ENCODE data around the gene UTP14A.

The UTP14A gene

DNA sequence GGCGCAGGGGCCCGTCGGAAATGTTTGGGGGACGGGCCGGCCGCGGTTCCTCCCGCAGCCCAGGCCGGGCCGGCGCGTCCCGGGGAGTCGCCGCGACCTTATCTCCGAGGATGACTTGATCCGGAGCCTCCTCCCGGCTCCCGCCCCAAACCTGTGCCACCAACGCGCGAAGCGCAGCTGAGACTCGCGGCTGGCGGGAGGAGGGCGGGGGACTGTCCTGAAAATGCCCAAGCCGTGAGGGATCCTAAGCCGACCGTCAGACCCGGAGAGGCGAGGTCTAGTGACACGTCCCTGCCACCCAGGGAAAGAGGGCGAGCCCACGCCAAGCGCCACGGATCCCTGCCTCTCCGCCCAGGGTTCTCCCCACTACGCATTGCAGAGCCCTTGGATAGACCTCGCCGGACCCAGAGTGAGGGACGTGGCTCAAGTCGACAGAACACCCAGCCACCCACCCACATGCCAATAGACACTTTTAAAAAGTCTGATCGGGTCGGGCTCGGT lies 26.9 kb downstream of the UTP14A start:
- Mint-ChIP-seq H3K27ac (peak overlapping the region; percentile 74), H3K4me3 (peak overlapping the region; percentile 75), H3K4me1 (ENCODE audit: low read depth) (peaks cover 10% of the 10 kb centered on the region), H3K36me3 (ENCODE audit: low read depth) (peaks cover 15% of the 10 kb centered on the region), H3K27me3 (peaks cover 27% of the 10 kb centered on the region), H3K9me3 (no peaks in the 10 kb centered on the region)
- intact Hi-C loops (cut with micrococcal nuclease): loop anchor here (1.0 to 2.0 kb wide), 2 partner anchors 50 to 91 kb away; partner anchors contain the start of gene BCORL1

GRCh38 chrX:129933700-129934099 lies 27.7 kb downstream of the UTP14A start:
- no peaks in the 10 kb centered on the region for H3K9me3 Mint-ChIP-seq
- no peak overlapping the region for H3K27ac Mint-ChIP-seq
- peaks cover 34% of the 10 kb centered on the region for H3K27me3 Mint-ChIP-seq
- H3K36me3 Mint-ChIP-seq (ENCODE audit: low read depth): peaks cover 9% of the 10 kb centered on the region
- intact Hi-C loops (cut with micrococcal nuclease): loop anchor here (2.0 kb wide), 1 partner anchor 49 kb away; the partner anchor contains the start of gene BCORL1
- H3K4me1 Mint-ChIP-seq (ENCODE audit: low read depth): peaks cover 10% of the 10 kb centered on the region
- H3K4me3 Mint-ChIP-seq: peak overlapping the region; percentile 63

DNA sequence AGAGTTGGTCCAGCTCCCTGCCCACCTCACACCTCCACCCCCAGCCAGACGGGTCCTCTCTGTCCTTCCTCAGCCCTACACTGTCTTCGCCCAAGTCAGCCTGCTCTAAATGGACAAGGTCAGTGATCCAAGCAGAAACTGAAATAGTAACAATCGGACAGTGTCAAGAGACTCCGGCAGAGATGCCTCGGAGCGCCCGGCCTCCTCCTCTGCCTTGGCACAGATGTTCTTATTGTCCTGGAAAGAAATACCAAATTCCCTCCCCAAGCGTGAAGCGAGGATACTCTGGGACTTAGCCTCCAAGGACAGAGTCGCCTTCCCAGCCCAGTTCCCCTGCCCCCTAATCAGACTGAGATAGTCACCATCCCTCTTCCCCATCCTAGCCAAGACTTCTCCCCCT lies 28.5 kb downstream of the UTP14A start:
- H3K4me3 Mint-ChIP-seq: no peak overlapping the region
- intact Hi-C loops (cut with micrococcal nuclease): no loop called here
- H3K27ac Mint-ChIP-seq: no peak overlapping the region
- H3K4me1 Mint-ChIP-seq (ENCODE audit: low read depth): peaks cover 10% of the 10 kb centered on the region
- H3K27me3 Mint-ChIP-seq: peaks cover 38% of the 10 kb centered on the region
- no peaks in the 10 kb centered on the region for H3K9me3 Mint-ChIP-seq
- peaks cover 2% of the 10 kb centered on the region for H3K36me3 Mint-ChIP-seq (ENCODE audit: low read depth)

GRCh38 chrX:129934952-129935351 lies 29.0 kb downstream of the UTP14A start:
- H3K27ac Mint-ChIP-seq: no peak overlapping the region
- no peak overlapping the region for H3K4me3 Mint-ChIP-seq
- no peaks in the 10 kb centered on the region for H3K36me3 Mint-ChIP-seq (ENCODE audit: low read depth)
- peaks cover 39% of the 10 kb centered on the region for H3K27me3 Mint-ChIP-seq
- intact Hi-C loops (cut with micrococcal nuclease): no loop called here
- peaks cover 10% of the 10 kb centered on the region for H3K4me1 Mint-ChIP-seq (ENCODE audit: low read depth)
- H3K9me3 Mint-ChIP-seq: no peaks in the 10 kb centered on the region

DNA sequence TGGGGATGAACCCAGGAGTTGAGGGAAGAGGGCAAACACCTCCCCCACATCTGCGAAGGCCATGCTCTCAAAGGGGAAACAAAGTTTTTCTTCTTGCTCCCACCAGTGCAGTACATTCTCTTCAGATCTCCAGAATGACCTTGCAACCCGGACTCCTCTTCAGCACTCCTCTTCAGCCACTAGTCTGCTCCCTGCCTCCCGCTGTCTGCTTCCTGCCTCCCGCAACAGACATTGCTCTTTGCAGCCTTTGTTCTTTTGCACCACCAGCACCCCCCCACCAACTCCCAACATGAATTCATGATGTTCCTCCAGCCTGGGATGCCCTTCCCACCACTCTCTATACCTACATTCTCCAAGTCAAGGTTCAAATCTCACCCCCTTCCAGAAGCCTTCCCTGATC lies 32.1 kb downstream of the UTP14A start:
- no peak overlapping the region for H3K4me3 Mint-ChIP-seq
- peaks cover 7% of the 10 kb centered on the region for H3K4me1 Mint-ChIP-seq (ENCODE audit: low read depth)
- peaks cover 38% of the 10 kb centered on the region for H3K27me3 Mint-ChIP-seq
- H3K36me3 Mint-ChIP-seq (ENCODE audit: low read depth): no peaks in the 10 kb centered on the region
- no peak overlapping the region for H3K27ac Mint-ChIP-seq
- no peaks in the 10 kb centered on the region for H3K9me3 Mint-ChIP-seq
- intact Hi-C loops (cut with micrococcal nuclease): no loop called here

DNA sequence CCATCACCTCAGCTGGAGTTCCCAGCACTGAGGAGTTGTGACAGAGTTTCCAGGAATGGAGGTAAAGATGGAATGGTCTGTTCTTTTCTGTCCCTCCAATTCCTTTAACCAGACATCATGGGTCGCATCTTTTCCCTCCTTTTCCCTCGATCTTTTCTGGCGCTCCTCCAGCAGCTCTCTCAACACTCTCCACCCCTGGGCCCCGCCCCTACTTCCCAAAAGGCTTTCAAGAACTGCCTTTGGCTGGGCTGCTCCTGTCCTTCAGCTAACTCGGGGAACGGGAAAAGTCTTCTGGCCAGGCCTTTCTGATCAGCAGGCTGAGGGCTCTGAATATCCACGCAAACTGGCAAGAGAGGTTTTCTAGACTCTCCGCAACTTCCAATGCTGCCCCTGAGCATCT lies 34.0 kb downstream of the UTP14A start:
- Mint-ChIP-seq H3K27me3 (peaks cover 21% of the 10 kb centered on the region), H3K4me3 (no peak overlapping the region), H3K36me3 (ENCODE audit: low read depth) (no peaks in the 10 kb centered on the region), H3K27ac (no peak overlapping the region), H3K4me1 (ENCODE audit: low read depth) (no peaks in the 10 kb centered on the region), H3K9me3 (no peaks in the 10 kb centered on the region)
- intact Hi-C loops (cut with micrococcal nuclease): no loop called here

DNA sequence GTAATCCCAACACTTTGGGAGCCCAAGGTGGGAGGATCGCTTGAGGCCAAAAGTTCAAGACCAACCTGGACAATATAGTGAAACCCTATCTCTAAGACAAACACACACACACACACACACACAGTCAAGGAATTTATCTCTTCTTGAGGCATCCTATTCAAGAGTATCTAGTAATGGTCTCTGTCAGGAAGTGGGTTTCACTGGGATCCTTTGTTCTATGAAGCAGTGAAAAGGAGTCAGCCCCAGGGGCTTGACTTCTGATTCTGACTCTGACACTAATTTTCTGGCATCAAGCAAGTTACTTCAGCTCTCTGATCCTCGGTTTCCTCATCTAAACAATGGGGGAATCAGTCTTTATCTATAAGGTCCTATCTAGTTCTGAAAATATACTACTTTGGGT lies 34.8 kb downstream of the UTP14A start:
- Mint-ChIP-seq H3K27ac (no peak overlapping the region), H3K9me3 (no peaks in the 10 kb centered on the region), H3K27me3 (peaks cover 21% of the 10 kb centered on the region), H3K4me1 (ENCODE audit: low read depth) (no peaks in the 10 kb centered on the region), H3K4me3 (no peak overlapping the region), H3K36me3 (ENCODE audit: low read depth) (no peaks in the 10 kb centered on the region)
- intact Hi-C loops (cut with micrococcal nuclease): no loop called here

GRCh38 chrX:129945131-129945530 lies 39.2 kb downstream of the UTP14A start:
- Mint-ChIP-seq H3K4me1 (ENCODE audit: low read depth) (no peaks in the 10 kb centered on the region), H3K27ac (no peak overlapping the region), H3K36me3 (ENCODE audit: low read depth) (no peaks in the 10 kb centered on the region), H3K9me3 (no peaks in the 10 kb centered on the region), H3K27me3 (no peaks in the 10 kb centered on the region), H3K4me3 (no peak overlapping the region)
- intact Hi-C loops (cut with micrococcal nuclease): no loop called here

DNA sequence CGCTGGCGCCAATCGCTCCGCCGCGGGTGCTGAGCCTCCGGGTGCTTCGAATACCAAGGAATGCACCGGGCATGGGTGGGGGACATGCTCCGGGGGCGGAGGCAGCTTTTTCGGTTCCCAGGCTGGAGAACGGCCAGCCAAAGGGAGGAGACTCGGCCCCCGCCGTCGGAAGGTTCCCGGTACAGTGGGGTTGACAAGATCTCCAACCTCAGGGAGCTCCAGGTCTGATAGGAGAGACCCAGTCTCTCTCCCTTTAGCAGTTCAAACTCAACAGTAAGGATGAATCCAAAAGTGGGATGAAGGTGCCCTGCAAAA lies 47.3 kb downstream of the UTP14A start:
- H3K27me3 Mint-ChIP-seq: peaks cover 19% of the 10 kb centered on the region
- H3K27ac Mint-ChIP-seq: no peak overlapping the region
- no peaks in the 10 kb centered on the region for H3K9me3 Mint-ChIP-seq
- intact Hi-C loops (cut with micrococcal nuclease): no loop called here
- H3K36me3 Mint-ChIP-seq (ENCODE audit: low read depth): no peaks in the 10 kb centered on the region
- H3K4me3 Mint-ChIP-seq: peak overlapping the region; percentile 46
- peaks cover 25% of the 10 kb centered on the region for H3K4me1 Mint-ChIP-seq (ENCODE audit: low read depth)

DNA sequence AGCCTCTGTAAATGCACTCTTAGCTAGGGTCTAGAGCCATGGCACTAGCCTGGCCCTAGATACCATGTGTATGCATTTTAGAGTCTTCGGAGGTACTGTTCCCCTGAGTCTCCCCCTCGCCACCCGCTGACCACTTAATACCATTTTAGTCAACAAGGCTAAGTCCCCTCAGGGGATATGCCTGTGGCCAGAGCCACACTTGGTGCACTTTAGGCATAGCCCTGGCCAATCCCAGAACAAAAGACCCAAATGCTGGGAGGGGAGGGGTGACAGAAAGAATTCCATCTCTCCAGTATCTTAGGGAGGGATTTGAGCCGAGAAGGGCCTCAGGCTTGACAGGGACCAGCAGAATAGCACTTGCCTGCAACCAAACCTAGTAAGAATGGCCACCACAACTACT lies 47.9 kb downstream of the UTP14A start:
- Mint-ChIP-seq H3K27ac (no peak overlapping the region), H3K4me1 (ENCODE audit: low read depth) (peaks cover 30% of the 10 kb centered on the region), H3K36me3 (ENCODE audit: low read depth) (no peaks in the 10 kb centered on the region), H3K27me3 (peaks cover 19% of the 10 kb centered on the region), H3K4me3 (no peak overlapping the region), H3K9me3 (no peaks in the 10 kb centered on the region)
- intact Hi-C loops (cut with micrococcal nuclease): no loop called here

DNA sequence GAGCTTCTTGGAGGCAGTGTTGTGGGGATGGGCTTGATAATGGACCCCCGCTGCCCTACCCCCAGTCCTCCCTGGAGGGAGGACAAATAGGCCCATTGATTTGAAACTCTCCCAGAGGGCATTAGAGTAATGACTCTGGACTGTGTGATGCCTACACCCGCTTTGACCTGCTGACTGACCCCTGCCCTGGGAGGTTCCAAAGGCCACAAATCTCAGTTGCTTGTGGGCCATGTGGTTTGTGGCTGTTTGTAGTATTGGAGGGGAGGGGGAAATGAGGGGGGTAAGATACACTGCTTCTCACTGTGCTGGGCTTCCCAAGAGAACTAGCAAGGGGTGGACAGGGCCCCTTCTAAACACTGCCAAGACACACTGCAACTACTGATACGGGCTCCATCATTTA lies 48.8 kb downstream of the UTP14A start:
- H3K4me3 Mint-ChIP-seq: no peak overlapping the region
- H3K27ac Mint-ChIP-seq: no peak overlapping the region
- intact Hi-C loops (cut with micrococcal nuclease): no loop called here
- H3K27me3 Mint-ChIP-seq: peaks cover 19% of the 10 kb centered on the region
- H3K9me3 Mint-ChIP-seq: no peaks in the 10 kb centered on the region
- no peaks in the 10 kb centered on the region for H3K36me3 Mint-ChIP-seq (ENCODE audit: low read depth)
- peaks cover 30% of the 10 kb centered on the region for H3K4me1 Mint-ChIP-seq (ENCODE audit: low read depth)

DNA sequence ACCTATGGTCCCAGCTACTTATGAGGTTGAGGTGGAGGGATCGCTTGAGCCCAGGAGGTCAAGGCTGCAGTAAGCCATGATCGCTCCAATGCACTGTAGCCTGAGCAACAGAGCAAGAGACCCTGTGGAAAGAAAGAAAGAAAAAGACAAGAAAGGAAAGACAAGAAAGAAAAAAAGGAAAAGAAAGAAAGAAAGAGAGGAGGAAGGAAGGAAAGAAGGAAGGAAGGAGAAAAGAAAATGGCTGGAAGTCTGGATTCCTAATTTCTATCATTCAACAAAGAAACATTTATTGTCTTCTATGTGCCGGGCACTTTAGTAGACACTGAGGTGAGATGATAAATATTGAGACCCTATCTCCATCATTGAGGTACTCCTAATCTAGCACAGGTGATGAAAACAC lies 49.7 kb downstream of the UTP14A start:
- no peak overlapping the region for H3K4me3 Mint-ChIP-seq
- no peaks in the 10 kb centered on the region for H3K36me3 Mint-ChIP-seq (ENCODE audit: low read depth)
- peaks cover 19% of the 10 kb centered on the region for H3K27me3 Mint-ChIP-seq
- H3K27ac Mint-ChIP-seq: no peak overlapping the region
- intact Hi-C loops (cut with micrococcal nuclease): no loop called here
- no peaks in the 10 kb centered on the region for H3K9me3 Mint-ChIP-seq
- H3K4me1 Mint-ChIP-seq (ENCODE audit: low read depth): peaks cover 30% of the 10 kb centered on the region

DNA sequence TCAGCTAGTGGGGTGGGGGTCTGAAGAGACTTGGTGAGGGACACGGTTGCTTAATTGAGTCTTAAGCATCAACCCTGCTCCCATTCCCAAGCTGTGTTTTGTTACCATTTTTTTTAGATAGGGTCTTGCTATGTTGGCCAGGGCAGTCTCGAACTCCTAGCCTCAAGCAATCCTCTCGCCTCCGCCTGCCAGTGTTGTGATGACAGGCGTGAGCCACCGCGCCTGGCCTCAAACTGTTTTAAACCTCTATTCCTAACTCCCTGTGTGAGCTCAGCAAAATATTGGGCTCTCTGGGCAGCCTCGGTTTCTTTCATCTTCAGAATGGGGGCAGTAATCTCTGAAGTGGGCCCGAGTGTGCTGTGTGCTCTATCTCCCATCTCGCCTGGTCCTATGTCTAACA lies 50.2 kb downstream of the UTP14A start:
- Mint-ChIP-seq H3K27me3 (peaks cover 19% of the 10 kb centered on the region), H3K4me3 (no peak overlapping the region), H3K27ac (no peak overlapping the region), H3K4me1 (ENCODE audit: low read depth) (peaks cover 30% of the 10 kb centered on the region), H3K9me3 (no peaks in the 10 kb centered on the region), H3K36me3 (ENCODE audit: low read depth) (no peaks in the 10 kb centered on the region)
- intact Hi-C loops (cut with micrococcal nuclease): no loop called here

DNA sequence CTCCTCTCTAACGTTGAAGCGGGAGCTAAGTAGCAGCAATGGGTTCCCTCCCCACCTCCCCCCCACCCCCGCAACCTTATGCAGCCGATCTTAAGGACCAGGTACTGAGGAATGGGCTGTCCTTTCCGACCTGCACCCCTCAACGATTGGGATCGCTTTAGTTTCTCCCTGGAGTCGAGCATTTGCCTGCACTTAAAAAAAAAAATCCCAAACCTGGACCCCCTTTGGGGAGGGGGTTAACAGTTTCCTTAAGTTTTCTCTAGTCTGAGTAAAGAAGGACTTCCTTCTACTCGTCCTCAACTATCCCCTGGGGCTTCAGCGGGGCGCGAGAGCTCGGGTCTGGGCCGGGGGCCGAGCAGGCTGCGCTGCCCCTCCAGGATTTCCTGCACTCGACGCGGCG lies 50.8 kb downstream of the UTP14A start:
- Mint-ChIP-seq H3K36me3 (ENCODE audit: low read depth) (no peaks in the 10 kb centered on the region), H3K4me1 (ENCODE audit: low read depth) (peaks cover 35% of the 10 kb centered on the region), H3K4me3 (peak overlapping the region; percentile 66), H3K9me3 (no peaks in the 10 kb centered on the region), H3K27ac (peak overlapping the region; percentile 90), H3K27me3 (peaks cover 18% of the 10 kb centered on the region)
- intact Hi-C loops (cut with micrococcal nuclease): no loop called here

GRCh38 chrX:129957241-129958082 lies 51.5 kb downstream of the UTP14A start:
- intact Hi-C loops (cut with micrococcal nuclease): no loop called here
- Mint-ChIP-seq H3K9me3 (no peaks in the 10 kb centered on the region), H3K4me3 (peak overlapping the region; percentile 61), H3K27ac (peak overlapping the region; percentile 90), H3K4me1 (ENCODE audit: low read depth) (peaks cover 32% of the 10 kb centered on the region), H3K36me3 (ENCODE audit: low read depth) (no peaks in the 10 kb centered on the region), H3K27me3 (peaks cover 12% of the 10 kb centered on the region)

All from dendritic cell treated with granulocyte-macrophage colony-stimulating factor and Interleukin-4, amounts not matched to agents 40 ng/mL and 50 ng/mL, for 4 days (primary cell).